ENCODE results near the gene MAJIN.

- TF ChIP-seq SMC3 (IDR thresholded peaks at IDR 0.05; ENCODE audit: borderline replicate concordance, low read length) (no peak), CTCF (IDR thresholded peaks at IDR 0.05 in 2 of 3, conservative IDR thresholded peaks at IDR 0.05 in 1 of 3; ENCODE audit: control insufficient read depth in 2 of 3, extremely low read depth in 1 of 3, insufficient read depth in 1 of 3, low read depth in 3 of 3, low read length in 3 of 3) (peak; percentile 19 to 37 (median 30); a peak in 3 of 6 replicates), TARDBP (IDR thresholded peaks at IDR 0.05; ENCODE audit: borderline replicate concordance) (no peak), POLR2A (IDR thresholded peaks at IDR 0.05; ENCODE audit: low read depth, low read length) (no peak), YY1 (IDR thresholded peaks at IDR 0.05; ENCODE audit: low read depth, low read length) (no peak), FOXM1 (IDR thresholded peaks at IDR 0.05; ENCODE audit: low read depth, low read length) (no peak), HDAC2 (IDR thresholded peaks at IDR 0.05) (no peak), ETV6 (conservative IDR thresholded peaks at IDR 0.05 in 1 of 2, IDR thresholded peaks at IDR 0.05 in 1 of 2; ENCODE audit: borderline replicate concordance in 1 of 2, low read depth in 1 of 2) (no peak), CREM (IDR thresholded peaks at IDR 0.05; ENCODE audit: low read depth) (no peak), CEBPB (IDR thresholded peaks at IDR 0.05; ENCODE audit: borderline replicate concordance in 1 of 2, low read depth in 2 of 2, low read length in 2 of 2) (no peak), POLR2AphosphoS5 (IDR thresholded peaks at IDR 0.05; ENCODE audit: low read length) (no peak), ZBED1 (IDR thresholded peaks at IDR 0.05; ENCODE audit: borderline replicate concordance) (no peak)
Measured at GRCh38 chr11:64918017-64918416, 53.9 kb downstream of the MAJIN start.
